ENCODE data around the gene PLCL2.

PLCL2 gene

DNA sequence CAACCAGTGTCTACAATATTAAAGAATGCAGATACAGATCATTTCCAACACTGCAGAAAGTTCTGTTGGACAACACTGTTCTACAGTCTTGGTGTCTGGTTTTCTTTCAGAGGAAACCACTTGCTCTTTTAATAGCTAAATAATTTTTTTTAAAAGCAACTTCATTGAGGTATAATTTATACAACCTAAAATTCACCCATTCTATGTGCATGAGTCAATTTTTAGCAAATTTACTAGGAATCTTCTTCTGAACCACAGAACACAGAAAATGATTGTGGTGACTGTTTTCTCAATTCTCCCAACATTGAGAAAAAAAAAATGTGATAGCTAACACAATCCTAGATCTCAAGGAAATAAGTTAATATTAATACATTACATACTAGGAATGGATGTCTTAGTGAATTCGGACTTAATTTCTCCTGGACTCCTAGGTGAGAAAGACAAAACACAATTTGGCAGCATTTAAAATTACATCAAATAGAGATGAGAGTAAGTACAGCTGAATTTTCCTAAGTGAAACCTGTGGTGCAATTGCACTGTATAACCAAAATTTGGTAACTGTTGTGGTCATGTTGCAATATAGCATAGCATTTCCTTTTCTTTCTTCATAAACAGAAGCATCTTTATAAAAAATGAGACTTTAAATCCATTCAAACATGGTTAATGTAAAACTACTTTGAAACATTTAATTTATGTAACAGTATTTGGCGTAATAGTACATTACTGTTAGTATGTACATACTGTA is 15.3 kb upstream of the PLCL2 start:
- H3K27me3 ChIP-seq (ENCODE audit: insufficient read depth, low read length), result no peaks in the 10 kb centered on the region; the same call in 1 of the 2 replicates
- no peaks in the 10 kb centered on the region for H3K9me3 ChIP-seq (ENCODE audit: insufficient read depth, low read depth, low read length)
- no peaks in the 10 kb centered on the region for H3K36me3 ChIP-seq (ENCODE audit: insufficient read depth, low read depth, low read length)
- no peak overlapping the region for H3K4me3 ChIP-seq (ENCODE audit: low read length)
- no peak overlapping the region for H3K27ac ChIP-seq (ENCODE audit: low read length)
- H3K4me1 ChIP-seq (ENCODE audit: insufficient read depth, low read length), result no peaks in the 10 kb centered on the region
- no peak overlapping the region for H3K9ac ChIP-seq (ENCODE audit: low read depth, low read length)

GRCh38 chr3:16871915-16872842 is 12.6 kb upstream of the PLCL2 start:
- no peak overlapping the region for H3K9ac ChIP-seq (ENCODE audit: low read depth, low read length)
- no peaks in the 10 kb centered on the region for H3K9me3 ChIP-seq (ENCODE audit: insufficient read depth, low read depth, low read length)
- no peak overlapping the region for H3K4me3 ChIP-seq (ENCODE audit: low read length)
- no peak overlapping the region for H3K27ac ChIP-seq (ENCODE audit: low read length)
- no peaks in the 10 kb centered on the region for H3K4me1 ChIP-seq (ENCODE audit: insufficient read depth, low read length)
- no peaks in the 10 kb centered on the region; the same call in 1 of the 2 replicates for H3K27me3 ChIP-seq (ENCODE audit: insufficient read depth, low read length)
- H3K36me3 ChIP-seq (ENCODE audit: insufficient read depth, low read depth, low read length), result no peaks in the 10 kb centered on the region

- Histone ChIP-seq H3K36me3 (ENCODE audit: insufficient read depth, low read depth, low read length) (no peaks in the 10 kb centered on the region), H3K4me1 (ENCODE audit: insufficient read depth, low read length) (no peaks in the 10 kb centered on the region), H3K27me3 (ENCODE audit: insufficient read depth, low read length) (no peaks in the 10 kb centered on the region; the same call in 1 of the 2 replicates), H3K9ac (ENCODE audit: low read depth, low read length) (no peak overlapping the region), H3K4me3 (ENCODE audit: low read length) (no peak overlapping the region), H3K27ac (ENCODE audit: low read length) (no peak overlapping the region), H3K9me3 (ENCODE audit: insufficient read depth, low read depth, low read length) (no peaks in the 10 kb centered on the region)
These were observed 10.9 kb upstream of the PLCL2 start for GRCh38 chr3:16873872-16874271.

DNA sequence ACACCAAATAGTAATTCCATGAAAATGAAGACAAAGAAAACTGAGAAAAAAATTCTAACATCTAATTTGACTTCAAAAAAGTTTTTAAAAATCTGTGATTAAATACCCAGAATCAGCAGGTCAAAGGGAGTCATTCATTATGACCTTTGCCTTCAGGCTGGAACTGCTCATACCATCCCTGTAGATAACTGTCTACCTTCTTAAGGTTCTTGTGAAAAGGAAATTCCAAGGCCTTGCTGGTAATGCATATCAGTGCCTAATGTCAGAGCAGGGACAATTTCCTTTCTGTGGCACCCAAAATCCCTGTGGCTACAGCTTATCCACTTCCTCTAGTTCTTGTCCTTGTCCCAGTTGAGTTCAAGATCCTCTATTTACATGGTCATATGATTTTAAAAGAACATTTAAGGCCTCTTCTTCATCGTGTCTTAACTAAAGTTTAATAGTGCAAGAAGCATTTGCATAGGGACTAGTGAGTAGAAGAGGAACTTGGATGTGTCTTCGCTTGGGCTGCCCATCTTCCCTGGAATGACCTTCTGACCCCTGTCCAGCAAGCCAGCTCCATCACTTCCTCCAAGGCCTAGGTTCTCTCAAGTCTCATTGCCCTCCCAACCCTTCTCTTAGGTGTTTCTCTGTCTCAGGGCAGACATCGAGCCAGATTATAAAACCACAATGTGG is 8.7 kb upstream of the PLCL2 start:
- no peaks in the 10 kb centered on the region for H3K4me1 ChIP-seq (ENCODE audit: insufficient read depth, low read length)
- H3K9me3 ChIP-seq (ENCODE audit: insufficient read depth, low read depth, low read length), result no peaks in the 10 kb centered on the region
- no peak overlapping the region for H3K9ac ChIP-seq (ENCODE audit: low read depth, low read length)
- no peak overlapping the region for H3K27ac ChIP-seq (ENCODE audit: low read length)
- no peaks in the 10 kb centered on the region for H3K36me3 ChIP-seq (ENCODE audit: insufficient read depth, low read depth, low read length)
- H3K27me3 ChIP-seq (ENCODE audit: insufficient read depth, low read length), result peaks cover 11% of the 10 kb centered on the region; the same call in 1 of the 2 replicates
- no peak overlapping the region for H3K4me3 ChIP-seq (ENCODE audit: low read length)

DNA sequence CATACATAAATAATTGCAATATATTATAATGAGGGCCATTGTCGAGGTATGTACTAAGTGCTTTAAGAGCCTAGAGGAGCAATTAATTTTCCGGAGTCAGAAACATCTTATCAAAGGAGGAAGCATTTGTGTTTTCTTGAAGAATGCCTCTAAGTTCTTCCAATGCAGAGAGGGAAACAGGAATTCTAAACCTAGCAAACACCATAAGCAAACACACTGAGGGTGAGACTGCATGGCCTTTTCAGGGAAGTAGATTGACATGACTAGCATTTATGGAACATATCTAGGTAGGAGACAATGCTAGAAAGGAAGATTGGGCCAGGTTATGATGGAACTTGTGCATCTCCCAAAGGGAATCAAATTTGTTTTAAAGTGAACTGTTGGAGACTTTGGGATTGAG is 7.2 kb upstream of the PLCL2 start:
- H3K9ac ChIP-seq (ENCODE audit: low read depth, low read length), result no peak overlapping the region

GRCh38 chr3:16877911-16878310 is 6.8 kb upstream of the PLCL2 start:
- Histone ChIP-seq H3K4me1 (ENCODE audit: insufficient read depth, low read length) (peaks cover 3% of the 10 kb centered on the region), H3K27ac (ENCODE audit: low read length) (no peak overlapping the region), H3K9ac (ENCODE audit: low read depth, low read length) (no peak overlapping the region), H3K4me3 (ENCODE audit: low read length) (no peak overlapping the region), H3K27me3 (ENCODE audit: insufficient read depth, low read length) (peaks cover 30% of the 10 kb centered on the region), H3K9me3 (ENCODE audit: insufficient read depth, low read depth, low read length) (no peaks in the 10 kb centered on the region), H3K36me3 (ENCODE audit: insufficient read depth, low read depth, low read length) (no peaks in the 10 kb centered on the region)

More for the DNA sequence above, 7.2 kb upstream of the PLCL2 start:
- Histone ChIP-seq H3K27ac (ENCODE audit: low read length) (no peak overlapping the region), H3K9me3 (ENCODE audit: insufficient read depth, low read depth, low read length) (no peaks in the 10 kb centered on the region), H3K4me3 (ENCODE audit: low read length) (no peak overlapping the region), H3K27me3 (ENCODE audit: insufficient read depth, low read length) (peaks cover 26% of the 10 kb centered on the region), H3K4me1 (ENCODE audit: insufficient read depth, low read length) (no peaks in the 10 kb centered on the region; the same call in 1 of the 2 replicates), H3K36me3 (ENCODE audit: insufficient read depth, low read depth, low read length) (no peaks in the 10 kb centered on the region)

GRCh38 chr3:16881896-16882630 is 2.7 kb upstream of the PLCL2 start:
- Histone ChIP-seq H3K36me3 (ENCODE audit: insufficient read depth, low read depth, low read length) (no peaks in the 10 kb centered on the region), H3K9ac (ENCODE audit: low read depth, low read length) (no peak overlapping the region), H3K4me3 (ENCODE audit: low read length) (no peak overlapping the region), H3K4me1 (ENCODE audit: insufficient read depth, low read length) (peaks cover 12% of the 10 kb centered on the region), H3K9me3 (ENCODE audit: insufficient read depth, low read depth, low read length) (no peaks in the 10 kb centered on the region), H3K27ac (ENCODE audit: low read length) (no peak overlapping the region), H3K27me3 (ENCODE audit: insufficient read depth, low read length) (peaks cover 57% of the 10 kb centered on the region)

DNA sequence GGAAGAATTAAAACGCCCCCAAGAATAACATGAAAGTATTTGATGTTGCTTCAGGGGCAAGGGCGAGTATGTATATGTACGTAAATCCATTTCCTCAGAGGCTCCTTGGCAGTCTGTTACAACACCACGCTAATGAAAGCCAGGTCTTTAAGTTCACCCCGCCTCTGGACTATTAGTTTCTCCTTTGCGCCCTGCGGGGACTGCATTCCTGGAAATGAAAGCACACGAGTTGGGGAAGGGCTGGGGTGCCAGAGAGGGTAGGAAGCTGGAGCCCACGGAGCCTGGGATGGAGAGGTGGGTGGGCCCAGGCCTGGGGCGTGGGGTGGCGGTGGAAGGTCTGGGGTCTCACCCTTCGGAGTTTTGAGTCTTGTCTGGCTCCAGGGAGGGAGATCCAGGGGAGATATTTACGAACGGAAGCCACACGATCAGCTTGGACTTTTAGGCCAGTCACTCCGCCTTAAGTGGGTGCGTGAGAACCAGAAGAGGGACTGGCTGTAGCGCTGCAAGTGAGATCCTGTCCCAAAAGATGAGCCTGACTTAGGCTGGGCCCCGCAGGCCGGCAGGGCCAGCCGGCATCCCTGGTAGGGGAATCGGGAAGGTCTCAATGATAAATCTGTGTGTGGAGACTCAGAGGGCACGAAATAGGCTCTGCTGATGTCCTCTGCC is 1.6 kb upstream of the PLCL2 start:
- H3K4me3 ChIP-seq (ENCODE audit: low read length), result peak overlapping the region; percentile 78; the same call in 1 of the 2 replicates
- H3K4me1 ChIP-seq (ENCODE audit: insufficient read depth, low read length), result peaks cover 19% of the 10 kb centered on the region
- no peaks in the 10 kb centered on the region for H3K9me3 ChIP-seq (ENCODE audit: insufficient read depth, low read depth, low read length)
- H3K36me3 ChIP-seq (ENCODE audit: insufficient read depth, low read depth, low read length), result no peaks in the 10 kb centered on the region
- peaks cover 57% of the 10 kb centered on the region for H3K27me3 ChIP-seq (ENCODE audit: insufficient read depth, low read length)
- no peak overlapping the region for H3K9ac ChIP-seq (ENCODE audit: low read depth, low read length)
- no peak overlapping the region for H3K27ac ChIP-seq (ENCODE audit: low read length)

- Histone ChIP-seq H3K27ac (ENCODE audit: low read length) (no peak overlapping the region), H3K4me3 (ENCODE audit: low read length) (peak overlapping the region; percentile 78; the same call in 1 of the 2 replicates), H3K9ac (ENCODE audit: low read depth, low read length) (no peak overlapping the region), H3K4me1 (ENCODE audit: insufficient read depth, low read length) (peaks cover 19% of the 10 kb centered on the region), H3K36me3 (ENCODE audit: insufficient read depth, low read depth, low read length) (no peaks in the 10 kb centered on the region), H3K27me3 (ENCODE audit: insufficient read depth, low read length) (peaks cover 57% of the 10 kb centered on the region), H3K9me3 (ENCODE audit: insufficient read depth, low read depth, low read length) (no peaks in the 10 kb centered on the region)
These were observed 1.1 kb upstream of the PLCL2 start for GRCh38 chr3:16883723-16884083.

DNA sequence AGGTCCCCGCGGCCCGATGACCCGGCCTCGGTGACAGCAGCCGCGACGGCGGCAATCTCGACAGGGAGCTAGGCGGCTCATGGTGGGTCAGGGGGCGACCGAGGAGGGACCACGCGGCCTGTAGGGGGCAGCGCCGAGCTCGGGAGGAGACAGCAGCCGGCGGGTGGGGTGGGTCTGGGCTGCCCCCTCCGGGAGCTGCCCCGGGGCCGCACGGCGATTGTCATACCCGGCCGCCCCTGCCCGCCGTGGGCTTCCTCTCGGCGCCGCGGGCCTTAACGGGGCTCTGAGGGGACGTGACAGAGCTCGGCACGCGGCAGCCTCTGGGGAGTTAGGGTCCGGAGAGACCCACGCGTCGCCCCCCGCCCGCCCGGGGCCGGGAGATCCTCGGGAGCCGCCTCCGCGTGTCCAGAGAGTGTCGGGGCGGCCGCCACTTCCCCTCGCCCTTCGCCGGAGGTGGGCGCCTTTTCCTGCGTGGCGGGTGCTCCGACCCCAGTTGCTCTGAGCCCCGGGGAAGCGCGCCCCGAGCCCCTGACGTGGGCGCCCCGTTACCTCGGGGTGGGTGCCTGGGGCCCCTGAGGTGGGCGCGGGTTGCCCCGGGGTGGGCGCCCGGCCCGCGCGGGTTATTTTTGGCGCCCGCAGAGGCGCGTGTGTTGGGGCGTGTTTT is 539 bp upstream of the PLCL2 start:
- Histone ChIP-seq H3K4me1 (ENCODE audit: insufficient read depth, low read length) (peaks cover 19% of the 10 kb centered on the region), H3K9me3 (ENCODE audit: insufficient read depth, low read depth, low read length) (no peaks in the 10 kb centered on the region), H3K27ac (ENCODE audit: low read length) (no peak overlapping the region), H3K4me3 (ENCODE audit: low read length) (peak overlapping the region; percentile 78; the same call in 1 of the 2 replicates), H3K9ac (ENCODE audit: low read depth, low read length) (peak overlapping the region; percentile 37; the same call in 1 of the 2 replicates), H3K36me3 (ENCODE audit: insufficient read depth, low read depth, low read length) (no peaks in the 10 kb centered on the region), H3K27me3 (ENCODE audit: insufficient read depth, low read length) (peaks cover 57% of the 10 kb centered on the region)

All from iPS-20b (cell line).